Head of caudate nucleus (tissue), 42 donors: ENCODE measurements around the gene VTI1A.

Experiments
- DNase-seq, 42 donors: peaks; one replicate each; pipeline versions ENCODE4 v3.0.0 to v3.0.0-alpha.2; 2020 to 2021; ENCODE audit warnings: mixed read lengths in 7 of 42
- intact Hi-C: fragments of 100-400 bp; cut with DNase I; formaldehyde crosslinking; loops from one replicate; pipeline ENCODE4 v1.15.0; 2022

VTI1A gene

DNA sequence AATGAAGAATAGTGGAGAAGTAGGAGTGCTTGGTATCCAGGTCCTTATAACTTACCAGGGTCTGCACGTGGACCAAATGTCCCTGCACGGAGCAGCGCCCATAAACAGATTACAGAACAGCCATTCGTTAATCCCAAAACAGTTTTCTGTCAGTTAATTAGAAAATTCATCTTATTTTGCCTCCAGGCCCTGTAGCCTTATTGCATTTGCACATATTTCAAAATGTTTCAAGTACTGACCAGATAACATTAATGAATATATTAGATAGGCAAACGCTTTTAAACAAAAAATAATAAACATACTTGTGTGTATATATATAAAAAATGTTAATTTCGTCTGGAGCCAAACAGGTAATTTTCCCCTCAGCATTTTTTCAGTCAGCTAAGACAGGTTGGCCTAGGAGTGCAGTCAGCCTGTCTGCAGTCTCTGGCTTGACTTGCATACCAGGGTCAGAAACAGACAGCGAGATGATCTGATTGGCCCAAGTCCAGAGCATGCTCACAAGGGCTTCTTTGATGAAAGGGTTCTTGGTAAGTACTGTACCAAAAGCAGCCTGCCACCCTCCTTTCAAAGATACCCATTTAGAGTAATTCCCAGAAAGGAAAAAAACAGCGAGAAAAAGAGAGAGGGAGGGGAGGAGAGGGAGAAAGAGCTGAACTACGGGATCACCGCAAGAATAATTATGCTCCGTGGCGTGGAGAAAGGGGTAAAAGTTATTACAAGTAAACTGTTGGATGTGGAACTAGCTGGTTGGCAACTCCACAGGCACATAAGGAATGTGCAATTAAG, 308.6 kb downstream of the VTI1A start:
- DNase-seq = peak in 41 of 42 donors; percentile 11 to 88 (median 66)
- intact Hi-C loops = no loop called here

DNA sequence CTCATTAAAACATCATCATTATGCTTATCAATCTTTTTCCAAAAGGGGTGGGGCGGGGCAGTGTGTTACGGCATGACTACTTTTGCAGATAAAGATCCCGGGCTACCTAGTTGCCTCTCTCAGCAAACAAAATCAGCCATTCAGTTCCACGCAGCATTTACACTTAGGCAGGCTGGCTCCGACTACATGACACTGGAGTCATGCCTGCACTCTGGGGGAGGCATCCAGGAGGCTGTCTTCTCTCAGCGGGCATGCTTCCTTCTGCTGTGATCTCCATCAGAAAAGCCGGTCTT, 309.2 kb downstream of the VTI1A start:
- peak in 4 of 42 donors; percentile 2 to 15 (median 10) for DNase-seq
- intact Hi-C loops = no loop called here

DNA sequence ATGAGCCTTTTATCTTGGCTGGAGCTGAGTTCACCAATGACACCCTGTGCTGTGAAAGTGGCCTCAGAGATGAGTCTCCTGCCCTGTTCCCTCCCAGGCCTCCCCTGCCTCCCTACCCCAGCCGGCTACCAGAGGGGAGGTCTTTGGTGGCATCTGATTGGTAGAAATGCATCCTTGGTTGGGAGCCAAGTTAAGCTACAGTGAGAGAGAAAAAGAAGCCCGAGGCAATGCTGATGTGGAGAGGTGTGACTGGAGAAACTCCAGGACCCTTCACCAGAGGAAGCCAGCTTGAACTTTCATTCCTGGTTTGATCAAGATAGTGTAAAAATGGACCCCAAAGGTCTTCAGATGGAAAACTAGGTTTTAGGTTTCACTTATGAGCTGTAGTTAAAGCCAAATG, 311.9 kb downstream of the VTI1A start:
- intact Hi-C loops = no loop called here
- DNase-seq = no peak

DNA sequence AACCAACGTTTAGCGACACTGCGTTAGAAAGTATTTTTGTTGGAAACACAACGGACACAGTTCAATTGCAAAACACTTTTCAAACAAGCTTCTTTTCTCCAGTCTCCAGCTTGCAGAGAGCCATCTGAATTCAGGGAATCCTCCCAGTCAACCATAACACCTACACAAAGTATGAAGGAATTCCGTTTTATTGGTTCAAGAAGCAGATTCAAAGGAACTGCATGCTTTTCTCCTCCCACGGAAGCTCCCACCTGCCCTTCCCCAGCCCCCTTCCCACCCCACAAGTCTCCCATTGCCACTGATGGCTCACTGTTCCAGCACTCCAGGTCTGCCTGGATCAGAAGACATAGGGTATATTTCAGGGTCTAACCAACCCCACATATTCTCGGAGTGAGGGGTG, 312.5 kb downstream of the VTI1A start:
- intact Hi-C loops = no loop called here
- no peak for DNase-seq

DNA sequence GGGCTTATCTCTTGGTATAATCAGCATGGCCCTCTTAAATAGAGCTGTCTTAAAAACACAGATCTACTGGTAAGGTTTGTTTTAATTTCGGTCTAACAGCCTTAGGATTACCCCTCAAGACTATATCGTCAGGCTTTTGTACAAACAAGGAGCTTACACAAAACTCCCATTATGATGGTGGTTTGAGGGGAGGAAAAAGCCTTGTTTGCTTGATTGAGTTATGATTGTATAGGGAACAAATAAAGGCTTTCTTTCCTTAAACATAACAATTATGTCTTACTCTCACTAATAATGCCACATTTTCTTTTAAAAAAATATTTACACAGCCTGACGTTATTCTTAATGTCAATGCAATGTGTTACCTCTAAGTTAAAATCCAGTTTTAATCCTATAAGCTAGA, 314.2 kb downstream of the VTI1A start:
- intact Hi-C loops = no loop called here

DNA sequence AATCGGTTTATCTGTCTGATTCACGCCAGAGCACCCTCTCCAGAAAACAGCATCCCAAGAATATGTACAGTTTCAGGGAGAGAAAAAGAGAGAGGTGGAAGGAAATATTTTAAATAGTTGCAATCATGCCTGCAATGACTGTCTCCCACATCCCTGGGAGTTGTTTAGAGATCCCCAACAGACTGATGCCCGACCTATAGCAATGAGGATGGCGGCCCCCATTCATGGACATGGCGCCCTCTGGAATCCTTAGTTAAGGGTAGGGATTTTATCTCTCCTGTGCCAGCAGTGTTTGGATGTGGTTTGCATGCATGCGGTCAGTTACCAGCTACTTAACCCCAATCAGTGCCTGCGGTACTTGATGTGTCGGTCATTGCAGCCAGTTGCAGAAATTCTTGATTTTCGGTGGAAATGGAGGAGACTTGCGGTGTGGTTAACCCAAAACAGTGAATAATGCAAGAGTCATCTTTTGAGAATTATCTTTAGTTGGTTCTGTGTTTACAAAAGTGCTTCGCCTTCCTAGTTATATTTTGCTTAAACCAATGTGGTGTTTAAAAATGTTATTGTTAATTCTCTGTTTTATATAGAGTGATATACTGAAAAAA, 317.0 kb downstream of the VTI1A start:
- no peak for DNase-seq
- intact Hi-C loops = no loop called here

More for the DNA sequence above, 314.2 kb downstream of the VTI1A start:
- DNase-seq = no peak

DNA sequence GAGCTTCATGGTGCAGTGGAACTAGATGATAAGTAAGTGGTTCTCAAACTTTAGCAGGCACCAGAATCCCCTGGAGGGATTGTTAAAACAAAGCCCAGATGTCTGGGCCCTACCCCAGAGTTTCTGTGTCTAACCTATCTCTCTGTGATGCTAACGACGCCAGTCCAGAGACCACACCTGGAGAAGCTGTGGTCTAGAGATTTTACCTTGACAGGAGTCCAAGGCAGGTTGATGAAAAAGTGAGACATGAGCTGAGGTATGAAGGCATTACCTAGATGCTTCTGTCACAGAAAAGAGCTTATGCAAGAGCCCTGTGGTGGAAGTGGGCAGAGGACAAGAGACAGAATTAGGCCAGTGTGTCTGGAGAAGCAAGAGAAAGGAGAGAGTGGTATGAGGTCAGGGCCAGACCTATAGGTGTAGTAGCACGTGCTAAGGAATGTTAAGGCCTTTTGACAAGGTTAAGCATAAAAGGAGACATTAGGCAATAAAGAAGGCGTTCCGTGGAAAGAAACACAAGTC, 318.8 kb downstream of the VTI1A start:
- intact Hi-C loops = no loop called here
- DNase-seq = no peak

DNA sequence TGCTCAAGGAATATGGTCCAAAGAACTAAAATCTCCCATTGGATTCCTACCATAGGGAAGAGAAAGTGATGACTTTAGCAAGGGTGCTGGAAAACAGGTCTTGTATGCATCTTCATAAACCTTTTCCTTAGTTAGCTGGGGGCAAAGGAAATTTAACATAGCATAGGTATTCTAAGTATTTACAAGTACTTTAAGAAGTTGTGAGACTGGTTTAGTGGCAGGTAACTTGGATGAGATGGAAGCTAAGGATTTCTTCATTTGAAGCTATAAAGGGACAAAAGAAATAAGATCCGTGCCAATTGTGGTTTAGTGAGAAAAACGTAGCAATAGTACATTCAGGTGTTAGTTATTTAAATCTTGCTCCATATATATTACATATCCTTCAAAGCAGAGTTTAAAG, 319.6 kb downstream of the VTI1A start:
- DNase-seq = no peak
- intact Hi-C loops = no loop called here

DNA sequence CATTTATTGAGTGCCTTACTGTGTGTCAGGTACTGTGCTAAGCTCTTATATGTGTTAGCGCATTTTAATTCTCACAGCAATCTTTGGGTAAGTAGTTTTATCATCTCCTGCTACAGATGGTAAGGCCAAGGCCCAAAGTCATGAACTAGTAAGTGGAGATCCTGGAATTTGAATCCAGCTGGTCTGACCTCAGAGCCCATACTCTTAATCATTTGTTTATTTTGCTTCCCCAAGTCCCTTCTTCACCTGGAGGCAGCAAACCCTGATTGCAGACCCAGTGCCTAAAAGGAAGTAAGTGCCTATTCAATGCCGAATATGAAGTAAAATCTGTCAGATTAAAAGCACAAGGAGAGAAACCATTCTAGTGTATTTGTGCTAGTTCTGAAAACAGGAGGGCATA, 320.1 kb downstream of the VTI1A start:
- no peak for DNase-seq
- intact Hi-C loops = no loop called here

DNA sequence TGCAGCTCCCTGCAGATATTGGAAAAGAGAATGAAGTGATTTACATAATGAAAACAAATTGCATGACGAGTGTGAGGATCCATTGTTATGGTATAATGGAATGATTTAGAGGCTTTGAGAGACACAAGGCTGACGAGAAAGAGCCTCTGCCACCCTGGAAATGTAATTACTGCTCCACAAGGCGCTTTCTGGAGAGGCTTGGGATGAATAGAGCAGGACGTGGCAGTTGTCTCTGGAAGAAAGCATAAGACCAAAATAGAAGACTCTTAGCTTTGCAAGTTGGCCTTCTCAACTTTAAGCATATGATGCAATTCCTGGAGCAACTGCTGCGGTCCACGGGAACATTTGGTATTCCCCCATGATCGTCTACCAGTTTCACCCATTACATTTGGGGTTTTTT, 321.1 kb downstream of the VTI1A start:
- DNase-seq = peak in 3 of 42 donors; percentile 33 to 40 (median 35)
- intact Hi-C loops = no loop called here

DNA sequence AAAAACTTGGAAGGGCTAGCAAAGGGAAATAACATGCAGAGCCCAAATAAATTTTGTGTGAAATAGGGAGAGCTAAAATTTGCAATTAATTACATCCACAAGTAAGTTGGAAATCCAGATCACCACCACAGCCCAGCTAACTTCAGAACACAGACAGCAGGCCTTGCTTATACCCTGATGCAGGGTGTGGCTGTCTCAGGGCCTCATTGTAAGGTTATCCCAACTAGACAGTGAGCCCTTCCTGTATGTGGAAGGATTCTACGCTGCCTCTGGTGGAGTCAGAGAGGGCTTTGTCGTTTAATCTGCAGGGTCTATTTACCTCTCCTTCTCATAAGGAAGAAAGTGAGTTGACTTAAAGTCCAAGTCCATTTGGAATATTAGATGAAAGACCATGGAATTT, 322.1 kb downstream of the VTI1A start:
- DNase-seq = no peak

DNA sequence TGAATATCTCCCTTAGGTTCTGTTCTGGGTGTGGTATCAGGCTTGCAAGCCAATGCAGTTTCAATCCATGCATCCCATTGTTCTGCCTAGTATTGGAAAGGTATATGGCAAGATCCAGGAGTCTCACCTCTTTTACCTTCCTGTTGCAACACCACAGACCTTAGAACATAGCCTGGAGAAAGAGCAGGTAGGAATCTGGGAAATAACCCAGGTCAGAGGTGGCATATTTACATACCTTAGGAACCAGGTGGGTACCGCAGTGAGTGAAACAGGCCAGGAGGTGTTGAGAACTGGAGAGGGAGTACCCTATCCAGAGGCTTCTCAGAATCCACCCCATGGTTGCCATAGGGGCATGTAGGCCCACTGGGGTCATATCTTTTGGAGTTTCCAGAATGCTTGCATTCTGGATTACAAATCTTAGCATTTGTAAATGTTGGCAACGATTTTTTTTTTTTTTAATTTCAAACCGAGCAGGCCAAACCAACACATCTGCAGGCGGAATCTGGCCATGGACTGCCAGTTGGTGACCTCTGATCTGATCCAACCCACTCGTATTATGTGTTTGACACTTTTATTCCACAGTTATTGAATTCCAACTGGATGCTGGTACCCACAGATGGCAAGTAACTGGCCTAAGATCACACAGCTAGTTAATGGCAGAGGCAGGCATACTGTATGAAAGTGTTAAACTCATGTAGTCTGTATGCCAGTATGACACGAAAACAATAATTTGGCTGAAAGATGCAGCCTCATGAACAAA, 322.8 kb downstream of the VTI1A start:
- intact Hi-C loops = no loop called here
- no peak for DNase-seq

More for the DNA sequence above, 322.1 kb downstream of the VTI1A start:
- intact Hi-C loops = no loop called here

DNA sequence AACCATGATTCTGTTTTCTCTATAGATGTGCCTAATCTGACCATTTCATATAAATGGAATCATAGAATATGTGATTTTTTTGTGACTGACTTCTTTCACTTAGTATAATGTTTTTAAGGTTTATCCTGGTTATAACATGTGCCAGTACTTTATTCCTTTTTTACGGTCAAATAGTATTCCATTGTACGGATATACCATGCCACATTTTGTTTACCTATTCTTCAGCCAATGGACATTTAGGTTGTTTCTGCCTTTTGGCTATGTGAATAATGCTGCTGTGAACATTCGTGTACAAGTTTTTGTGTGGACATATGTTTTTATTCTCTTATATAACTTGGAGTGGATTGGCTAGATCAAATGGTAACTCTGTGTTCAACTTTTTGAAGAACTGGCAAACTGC, 324.7 kb downstream of the VTI1A start:
- no peak for DNase-seq
- intact Hi-C loops = no loop called here

DNA sequence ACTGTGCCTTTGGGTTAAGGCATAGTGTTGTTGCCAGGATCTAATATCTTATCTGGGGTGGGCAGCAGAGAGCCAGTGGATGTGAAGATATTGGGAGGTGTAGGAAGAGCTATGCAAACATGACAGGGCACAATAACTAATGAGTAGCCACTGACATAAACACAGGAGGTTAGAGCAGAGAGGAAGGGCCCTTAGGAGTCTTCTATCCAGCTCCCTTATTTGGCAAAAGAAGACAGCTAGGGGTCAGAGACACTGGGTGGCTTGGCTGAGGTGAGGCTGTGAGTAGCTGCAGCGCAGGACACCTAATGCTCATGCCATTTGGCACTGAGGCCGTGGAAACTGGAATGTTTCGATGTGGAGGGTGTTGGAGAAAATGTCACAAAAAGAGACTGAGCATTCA, 326.8 kb downstream of the VTI1A start:
- no peak for DNase-seq
- intact Hi-C loops = no loop called here

DNA sequence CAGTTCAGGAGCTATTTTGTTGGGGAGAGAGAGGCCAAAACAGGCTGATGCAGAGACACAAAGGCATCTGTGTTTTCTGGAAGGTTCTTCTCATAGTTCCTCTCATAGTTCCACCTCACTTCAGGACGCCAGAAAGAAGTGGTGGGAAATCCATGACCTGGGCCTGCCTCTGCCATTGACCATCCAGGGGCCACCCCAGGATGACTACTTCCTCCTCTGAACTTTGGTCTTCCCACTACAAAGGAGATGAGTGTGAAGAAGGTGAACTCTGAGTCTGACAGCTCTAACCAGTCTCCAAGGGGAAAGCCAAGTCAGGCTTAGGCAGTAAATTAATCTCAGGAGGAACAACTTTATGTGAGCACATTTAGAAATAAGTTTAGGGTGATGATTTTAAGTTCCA, 327.2 kb downstream of the VTI1A start:
- DNase-seq = no peak
- intact Hi-C loops = no loop called here

DNA sequence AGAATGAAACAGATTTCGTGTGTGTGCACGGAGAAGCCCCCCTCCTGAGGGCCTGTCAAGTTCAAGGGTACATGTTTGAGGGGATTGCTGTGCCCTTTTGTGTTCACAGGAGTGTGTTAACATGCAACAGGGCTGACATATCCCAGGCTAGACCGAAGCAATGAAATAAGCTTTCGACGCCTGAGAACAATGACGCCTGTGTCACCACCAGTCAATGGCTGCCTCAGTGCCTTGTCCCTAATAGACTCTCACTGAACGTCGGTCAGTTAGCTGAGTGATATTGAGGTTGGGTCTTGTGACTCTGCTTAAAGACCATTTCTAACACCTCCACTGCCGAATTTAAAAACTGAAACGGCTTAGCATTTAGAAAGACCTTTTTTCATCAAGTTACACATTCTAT, 327.8 kb downstream of the VTI1A start:
- DNase-seq = peak in 28 of 42 donors; percentile 16 to 74 (median 46)

DNA sequence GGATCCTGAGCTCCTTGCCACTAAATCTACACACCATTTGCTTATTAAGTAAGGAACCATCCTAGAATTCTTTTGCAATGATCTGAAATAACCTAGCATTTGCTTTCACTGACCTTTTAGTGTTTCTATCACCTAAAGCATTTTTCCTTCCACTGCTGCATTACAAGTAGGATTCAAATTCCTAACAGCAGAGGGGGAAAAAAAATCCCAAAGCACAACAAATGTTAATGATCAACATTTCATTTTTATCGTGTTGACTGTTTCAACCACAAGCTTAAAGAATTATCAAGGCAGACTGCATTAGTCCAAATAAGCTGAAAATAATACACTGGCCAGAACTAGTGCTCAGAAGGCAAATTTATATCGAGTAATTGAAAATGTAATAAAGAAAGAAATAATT, 328.4 kb downstream of the VTI1A start:
- DNase-seq = no peak
- intact Hi-C loops = no loop called here

More for the DNA sequence above, 327.8 kb downstream of the VTI1A start:
- intact Hi-C loops = no loop called here

DNA sequence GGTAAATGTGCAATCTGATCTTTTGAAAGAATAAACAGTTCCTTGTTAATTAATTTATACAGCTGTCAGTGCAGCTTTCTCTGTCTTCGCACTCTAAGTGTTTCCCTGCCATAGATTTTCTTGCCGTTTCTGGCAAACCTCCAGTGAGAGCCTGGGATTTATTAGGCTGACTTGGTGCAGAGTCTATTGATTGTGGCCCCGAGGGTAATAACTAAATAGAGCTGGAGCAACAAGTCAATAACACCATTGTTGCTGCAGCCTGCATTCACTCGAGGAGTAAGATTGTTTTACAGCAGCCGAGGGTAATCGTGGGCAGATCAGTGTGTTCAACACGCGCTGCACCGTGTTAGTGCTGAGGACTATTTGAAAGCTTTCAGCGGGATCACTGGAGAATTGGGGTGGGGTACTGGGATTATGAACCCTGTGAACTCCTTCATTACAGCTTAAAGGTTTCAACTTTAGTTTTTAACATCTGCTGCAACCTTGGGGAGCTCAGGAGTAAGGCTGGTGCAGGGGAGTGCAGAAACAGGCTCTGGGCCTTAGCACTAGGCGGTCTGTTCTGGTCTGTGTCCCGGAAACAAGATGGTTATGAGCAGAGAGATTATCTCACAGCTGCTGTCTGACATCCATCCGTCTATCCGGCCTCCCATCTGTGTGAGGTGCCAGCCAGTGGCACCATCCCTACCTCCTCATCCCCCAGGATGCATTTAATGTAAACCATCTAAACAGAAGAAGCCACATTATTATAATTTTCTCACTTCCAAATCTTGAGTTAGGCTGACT, 329.1 kb downstream of the VTI1A start:
- intact Hi-C loops = no loop called here
- peak in 2 of 42 donors; percentile 9 to 49 for DNase-seq

DNA sequence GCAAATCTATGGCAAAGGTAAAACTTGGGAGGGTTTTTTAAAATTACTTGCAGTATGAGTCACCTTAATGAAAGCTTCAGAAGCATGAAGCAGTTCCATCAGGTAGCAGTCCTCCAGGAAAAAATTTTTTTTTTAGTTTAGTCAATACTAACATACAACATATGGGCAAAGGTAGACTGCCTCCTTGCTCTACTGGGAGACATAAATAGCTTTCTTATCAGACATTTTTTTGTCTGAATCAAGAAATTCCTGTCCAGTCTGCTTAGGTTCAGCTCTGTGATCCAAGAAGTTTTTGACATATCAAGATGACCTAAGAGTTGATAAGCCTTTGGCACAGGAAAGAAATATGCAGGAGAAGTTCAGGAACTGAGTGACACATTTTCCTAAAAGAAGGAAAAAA, 331.6 kb downstream of the VTI1A start:
- DNase-seq = no peak
- intact Hi-C loops = no loop called here
